ENCODE data around the gene NCR3LG1.

Gene NCR3LG1

GRCh38 chr11:17331669-17332068 is 19.9 kb upstream of the NCR3LG1 start:
- ChIA-PET POLR2A (no interaction called here), CTCF (no interaction called here)
- TF ChIP-seq, protein P1, sequence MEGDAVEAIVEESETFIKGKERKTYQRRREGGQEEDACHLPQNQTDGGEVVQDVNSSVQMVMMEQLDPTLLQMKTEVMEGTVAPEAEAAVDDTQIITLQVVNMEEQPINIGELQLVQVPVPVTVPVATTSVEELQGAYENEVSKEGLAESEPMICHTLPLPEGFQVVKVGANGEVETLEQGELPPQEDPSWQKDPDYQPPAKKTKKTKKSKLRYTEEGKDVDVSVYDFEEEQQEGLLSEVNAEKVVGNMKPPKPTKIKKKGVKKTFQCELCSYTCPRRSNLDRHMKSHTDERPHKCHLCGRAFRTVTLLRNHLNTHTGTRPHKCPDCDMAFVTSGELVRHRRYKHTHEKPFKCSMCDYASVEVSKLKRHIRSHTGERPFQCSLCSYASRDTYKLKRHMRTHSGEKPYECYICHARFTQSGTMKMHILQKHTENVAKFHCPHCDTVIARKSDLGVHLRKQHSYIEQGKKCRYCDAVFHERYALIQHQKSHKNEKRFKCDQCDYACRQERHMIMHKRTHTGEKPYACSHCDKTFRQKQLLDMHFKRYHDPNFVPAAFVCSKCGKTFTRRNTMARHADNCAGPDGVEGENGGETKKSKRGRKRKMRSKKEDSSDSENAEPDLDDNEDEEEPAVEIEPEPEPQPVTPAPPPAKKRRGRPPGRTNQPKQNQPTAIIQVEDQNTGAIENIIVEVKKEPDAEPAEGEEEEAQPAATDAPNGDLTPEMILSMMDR (IDR thresholded peaks at IDR 0.05; ENCODE audit: insufficient read depth, low read length, missing control alignments), result no peak
- H3K4me3 ChIP-seq (ENCODE audit: low read depth, low read length), result no peak overlapping the region
- no peak for DNase-seq (ENCODE audit: low read depth, low spot score)

DNA sequence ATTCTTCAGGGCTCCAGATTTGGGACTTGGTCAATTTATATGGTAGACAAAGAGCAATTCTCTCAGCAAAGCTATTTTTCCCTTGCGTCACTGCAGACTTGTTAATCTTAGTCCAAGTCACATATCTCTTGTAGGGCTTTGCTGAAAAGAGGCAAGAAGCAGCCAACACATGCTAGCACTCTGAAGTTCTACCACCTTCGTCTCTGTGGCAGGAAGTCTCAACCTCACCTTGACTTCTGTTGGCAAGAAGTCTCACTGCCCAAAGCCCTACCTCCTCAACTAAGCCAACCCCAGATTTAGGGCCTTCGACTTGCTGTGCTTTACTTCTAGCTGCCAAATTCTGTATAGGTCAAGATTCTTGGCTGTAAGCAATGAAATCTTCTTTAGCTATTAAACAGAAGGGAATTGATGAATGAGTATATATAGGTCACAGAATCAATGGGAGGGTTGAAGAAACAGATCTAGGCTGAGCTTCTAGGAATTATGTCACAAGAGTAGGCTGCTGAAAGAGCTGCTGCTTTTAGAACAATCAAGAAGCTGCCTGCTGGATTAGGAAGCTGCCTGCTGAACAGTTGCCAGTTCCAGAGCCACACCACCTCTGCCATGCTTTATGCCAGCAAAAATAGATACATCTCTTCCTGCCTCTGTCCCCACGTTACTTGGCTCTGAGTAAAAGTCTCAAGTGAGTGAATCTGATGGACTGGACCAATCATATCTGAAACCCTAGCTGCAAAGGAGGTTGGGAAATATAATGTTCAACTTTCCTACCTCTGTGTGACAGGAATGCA is 17.6 kb upstream of the NCR3LG1 start:
- ChIA-PET CTCF (interaction anchor here (0.8 to 2.2 kb wide), 2 partner anchors 20 to 104 kb away, joined by 3 to 7 read pairs; no protein-coding TSS in a partner anchor), POLR2A (no interaction called here)
- DNase-seq (ENCODE audit: low read depth, low spot score), result no peak
- no peak overlapping the region for H3K4me3 ChIP-seq (ENCODE audit: low read depth, low read length)
- TF ChIP-seq, protein P1 (IDR thresholded peaks at IDR 0.05; ENCODE audit: insufficient read depth, low read length, missing control alignments), result no peak

- ChIA-PET CTCF (interaction anchor here (2.8 kb wide), 1 partner anchor 11 kb away, joined by 25 read pairs; no protein-coding TSS in a partner anchor), POLR2A (no interaction called here)
- H3K4me3 ChIP-seq (ENCODE audit: low read depth, low read length), result no peak overlapping the region
- TF ChIP-seq, protein P1 (IDR thresholded peaks at IDR 0.05; ENCODE audit: insufficient read depth, low read length, missing control alignments), result no peak
- no peak for DNase-seq (ENCODE audit: low read depth, low spot score)
These were observed 8.3 kb upstream of the NCR3LG1 start for GRCh38 chr11:17343257-17343656.

- peak; percentile 53 for DNase-seq (ENCODE audit: low read depth, low spot score)
- TF ChIP-seq, protein P1 (IDR thresholded peaks at IDR 0.05; ENCODE audit: insufficient read depth, low read length, missing control alignments), result no peak
- ChIA-PET CTCF (interaction anchor here (1.0 to 2.8 kb wide), 2 partner anchors 10 to 114 kb away, joined by 4 to 25 read pairs; no protein-coding TSS in a partner anchor), POLR2A (no interaction called here)
- no peak overlapping the region for H3K4me3 ChIP-seq (ENCODE audit: low read depth, low read length)
These were observed 7.7 kb upstream of the NCR3LG1 start for GRCh38 chr11:17343907-17344306.

DNA sequence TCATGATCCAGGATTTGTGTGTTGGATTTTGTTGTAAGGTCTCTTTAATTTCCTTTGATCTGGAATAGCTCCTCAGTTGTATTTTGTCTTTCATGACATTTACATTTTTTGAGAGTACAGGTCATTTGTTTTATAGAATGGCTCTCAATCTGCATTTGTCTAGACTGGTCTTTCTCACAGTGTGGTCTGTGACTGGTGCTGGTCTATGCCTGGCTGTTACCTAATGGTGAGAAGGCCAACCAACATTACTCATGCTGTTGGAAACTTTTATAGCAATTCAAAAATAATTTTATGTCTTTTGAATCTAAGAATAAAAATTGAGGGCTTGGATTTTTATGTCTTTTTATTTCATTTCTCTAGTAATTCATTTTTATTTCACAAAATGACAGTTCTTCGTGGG is 3.9 kb upstream of the NCR3LG1 start:
- H3K4me3 ChIP-seq (ENCODE audit: low read depth, low read length), result no peak overlapping the region
- TF ChIP-seq, protein P1 (IDR thresholded peaks at IDR 0.05; ENCODE audit: insufficient read depth, low read length, missing control alignments), result no peak
- ChIA-PET CTCF (no interaction called here), POLR2A (no interaction called here)
- DNase-seq (ENCODE audit: low read depth, low spot score), result no peak

GRCh38 chr11:17350455-17351171 is 987 bp upstream of the NCR3LG1 start:
- DNase-seq (ENCODE audit: low read depth, low spot score), result no peak
- TF ChIP-seq, protein P1 (IDR thresholded peaks at IDR 0.05; ENCODE audit: insufficient read depth, low read length, missing control alignments), result no peak
- H3K4me3 ChIP-seq (ENCODE audit: low read depth, low read length), result no peak overlapping the region
- ChIA-PET CTCF (interaction anchor here (1.1 kb wide), 1 partner anchor 121 kb away, joined by 11 read pairs; no protein-coding TSS in a partner anchor), POLR2A (no interaction called here)
